ENCODE data around the gene SRRD.

- no peak for TF ChIP-seq CTCF (IDR thresholded peaks at IDR 0.05)
- TF ChIP-seq POLR2A (IDR thresholded peaks at IDR 0.05) = no peak
Measured at GRCh38 chr22:26540119-26540518, 56.4 kb downstream of the SRRD start.

Data from thyroid gland (tissue), 4 donors.